HG02938 (cell line): ENCODE results near the gene SRD5A1.

Source experiments
- ATAC-seq: cut with Tn5 transposase; IDR thresholded peaks from one replicate; pipeline ENCODE4 v1.9.1; 2021; ENCODE audit warnings: mild to moderate bottlenecking, moderate library complexity; ENCODE audit not compliant: unreplicated experiment

Gene SRD5A1

GRCh38 chr5:6603643-6604042 lies 29.6 kb upstream of the SRD5A1 start:
- ATAC-seq, result no peak

GRCh38 chr5:6604341-6604740 lies 28.9 kb upstream of the SRD5A1 start:
- no peak for ATAC-seq

- ATAC-seq, result no peak
Observed at GRCh38 chr5:6604946-6605345, 28.3 kb upstream of the SRD5A1 start.

- no peak for ATAC-seq
Observed at GRCh38 chr5:6606884-6607558, 26.2 kb upstream of the SRD5A1 start.

DNA sequence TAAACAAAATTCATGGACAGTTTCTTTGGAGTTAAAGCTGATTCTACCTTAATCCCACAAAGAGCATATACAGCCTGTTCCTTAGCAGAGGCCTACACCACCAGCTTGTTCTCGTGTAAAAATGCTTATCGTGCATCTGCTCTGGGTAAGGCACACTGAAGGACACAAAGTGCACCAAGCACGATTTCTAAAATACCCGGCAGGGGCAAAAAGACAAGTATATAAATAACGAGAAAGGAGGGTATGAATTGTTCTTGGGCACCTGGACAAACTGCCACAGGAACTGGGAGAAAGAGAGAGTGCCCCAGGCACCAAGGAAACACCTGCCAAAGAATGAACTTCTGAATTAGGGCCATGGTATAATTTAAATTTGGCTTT lies 25.7 kb upstream of the SRD5A1 start:
- no peak for ATAC-seq

DNA sequence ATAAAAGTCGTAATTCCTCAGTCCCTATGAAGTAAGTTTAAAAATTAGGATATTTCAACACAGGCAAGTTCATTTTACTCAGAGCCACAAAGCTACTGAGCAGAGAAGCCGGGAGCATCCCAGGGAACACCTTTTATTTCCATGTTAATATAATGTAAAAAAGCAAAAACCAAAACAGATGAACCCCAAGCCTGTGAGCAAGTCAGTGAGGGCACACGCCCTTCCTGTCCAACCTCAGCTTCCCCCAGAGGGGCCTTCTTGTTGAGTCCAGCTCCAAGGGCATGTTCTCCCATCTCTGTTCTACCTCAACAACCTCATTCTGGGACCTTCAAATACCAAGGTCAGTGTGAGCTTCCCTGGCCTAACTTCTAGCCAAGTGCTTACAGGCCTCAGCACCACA lies 25.2 kb upstream of the SRD5A1 start:
- no peak for ATAC-seq

GRCh38 chr5:6611334-6612256 lies 21.6 kb upstream of the SRD5A1 start:
- ATAC-seq, result no peak

- ATAC-seq, result no peak
Observed at GRCh38 chr5:6615034-6615815, 18.0 kb upstream of the SRD5A1 start.

- ATAC-seq, result no peak
Observed at GRCh38 chr5:6616632-6617031, 16.6 kb upstream of the SRD5A1 start.

DNA sequence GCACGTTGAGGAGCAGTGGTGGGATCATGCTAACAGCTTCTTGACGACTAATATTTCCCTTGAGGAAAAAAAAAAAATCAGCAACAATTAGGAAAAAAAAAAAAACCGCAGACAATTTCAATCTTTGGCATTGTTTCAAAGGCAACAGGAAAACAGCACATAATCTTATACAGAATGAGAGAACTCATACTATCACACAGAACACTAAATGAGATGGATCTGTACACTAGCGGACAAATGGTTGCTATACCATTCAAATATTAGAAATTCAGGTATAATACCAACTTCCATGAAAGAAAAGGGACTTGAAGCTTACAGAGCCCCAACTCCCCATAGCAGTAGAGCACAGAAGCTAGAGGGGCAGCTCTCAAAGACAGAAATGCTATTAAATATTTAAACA lies 10.0 kb upstream of the SRD5A1 start:
- no peak for ATAC-seq

- ATAC-seq, result no peak
Observed at GRCh38 chr5:6623941-6624340, 9.3 kb upstream of the SRD5A1 start.

DNA sequence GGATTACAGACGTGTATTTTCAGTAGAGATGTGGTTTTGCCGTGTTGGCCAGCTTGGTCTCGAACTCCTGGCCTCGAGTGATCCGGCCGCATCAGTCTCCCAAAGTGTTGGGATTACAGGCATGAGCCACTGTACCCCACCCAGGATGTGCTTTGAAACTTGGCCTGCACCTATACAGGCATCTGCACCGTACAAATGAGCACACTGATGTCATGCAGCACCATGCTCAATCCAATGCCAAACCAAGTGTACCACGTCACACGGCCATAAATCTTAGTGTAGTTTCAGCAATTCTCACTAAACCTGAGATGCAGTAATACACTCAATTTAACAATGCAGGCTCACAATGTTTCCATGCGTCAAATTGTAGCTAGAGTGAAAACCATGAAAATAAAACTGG lies 6.7 kb upstream of the SRD5A1 start:
- ATAC-seq, result no peak

DNA sequence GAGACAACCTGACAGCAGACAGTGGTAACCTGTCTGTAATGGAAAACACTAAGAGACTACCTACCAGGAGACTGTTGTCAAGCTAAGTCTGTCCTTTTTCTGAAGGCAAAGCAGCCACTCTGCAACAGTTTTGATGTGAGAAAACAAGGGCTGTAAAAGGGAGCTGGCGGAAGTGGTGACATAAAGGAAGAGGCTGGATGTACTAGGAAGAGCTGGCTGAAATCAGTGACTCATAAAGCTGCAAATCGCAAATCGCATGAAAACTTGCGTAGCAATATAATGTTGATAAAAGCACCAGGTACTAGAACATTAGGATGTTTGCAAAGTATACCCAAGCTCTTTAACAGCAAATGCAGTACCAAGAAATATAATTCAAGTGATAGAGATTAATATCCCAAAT lies 1.8 kb upstream of the SRD5A1 start:
- ATAC-seq, result no peak

GRCh38 chr5:6632324-6632887 lies 834 bp upstream of the SRD5A1 start:
- ATAC-seq, result peak; percentile 16

DNA sequence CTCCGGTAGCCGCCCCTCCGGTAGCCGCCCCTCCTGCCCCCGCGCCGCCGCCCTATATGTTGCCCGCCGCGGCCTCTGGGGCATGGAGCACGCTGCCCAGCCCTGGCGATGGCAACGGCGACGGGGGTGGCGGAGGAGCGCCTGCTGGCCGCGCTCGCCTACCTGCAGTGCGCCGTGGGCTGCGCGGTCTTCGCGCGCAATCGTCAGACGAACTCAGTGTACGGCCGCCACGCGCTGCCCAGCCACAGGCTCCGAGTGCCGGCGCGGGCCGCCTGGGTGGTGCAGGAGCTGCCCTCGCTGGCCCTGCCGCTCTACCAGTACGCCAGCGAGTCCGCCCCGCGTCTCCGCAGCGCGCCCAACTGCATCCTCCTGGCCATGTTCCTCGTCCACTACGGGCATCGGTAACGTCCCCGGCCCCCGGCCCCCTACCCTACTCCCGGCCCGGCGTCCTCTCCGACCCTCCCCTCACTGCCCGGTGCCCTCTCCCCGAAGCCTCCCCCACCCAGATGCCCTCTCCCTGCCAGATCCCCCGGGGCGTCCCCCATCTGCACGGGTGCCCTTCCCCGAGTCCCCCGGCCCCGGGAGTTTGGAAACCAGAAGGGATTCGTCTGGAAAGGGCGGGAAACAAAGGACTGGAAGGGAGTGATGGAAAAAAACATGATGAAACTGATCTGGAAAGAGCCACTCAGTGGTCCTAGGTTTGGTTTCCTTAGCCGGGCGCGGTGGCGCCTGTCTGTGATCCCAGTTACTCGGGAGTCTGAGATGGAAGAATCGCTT lies 417 bp downstream of the SRD5A1 start:
- ATAC-seq, result peak; percentile 53

- ATAC-seq, result no peak
Observed at GRCh38 chr5:6634306-6634705, 1.1 kb downstream of the SRD5A1 start.

GRCh38 chr5:6634788-6635430 lies 1.7 kb downstream of the SRD5A1 start:
- ATAC-seq, result no peak

DNA sequence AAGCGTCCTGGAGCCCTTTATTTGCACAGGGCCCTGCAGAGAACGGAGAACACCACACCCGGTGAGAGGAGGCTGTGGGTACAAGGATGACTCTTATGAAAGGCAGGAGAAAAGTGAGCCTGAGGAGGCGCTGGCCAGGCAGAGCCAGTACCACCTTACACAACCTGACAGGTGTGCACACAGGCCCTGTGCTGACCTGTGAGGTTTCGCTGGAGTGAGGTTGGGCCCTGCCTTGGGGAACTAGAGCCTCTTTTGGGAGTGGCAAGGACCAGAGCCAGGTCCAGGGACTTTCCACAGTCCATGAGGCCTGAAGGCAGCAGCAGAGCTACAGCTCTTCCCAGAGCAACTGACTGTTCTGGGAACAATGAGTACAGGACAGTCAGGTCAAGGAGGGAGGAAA lies 3.1 kb downstream of the SRD5A1 start:
- ATAC-seq, result no peak

GRCh38 chr5:6637022-6637421 lies 3.8 kb downstream of the SRD5A1 start:
- no peak for ATAC-seq

DNA sequence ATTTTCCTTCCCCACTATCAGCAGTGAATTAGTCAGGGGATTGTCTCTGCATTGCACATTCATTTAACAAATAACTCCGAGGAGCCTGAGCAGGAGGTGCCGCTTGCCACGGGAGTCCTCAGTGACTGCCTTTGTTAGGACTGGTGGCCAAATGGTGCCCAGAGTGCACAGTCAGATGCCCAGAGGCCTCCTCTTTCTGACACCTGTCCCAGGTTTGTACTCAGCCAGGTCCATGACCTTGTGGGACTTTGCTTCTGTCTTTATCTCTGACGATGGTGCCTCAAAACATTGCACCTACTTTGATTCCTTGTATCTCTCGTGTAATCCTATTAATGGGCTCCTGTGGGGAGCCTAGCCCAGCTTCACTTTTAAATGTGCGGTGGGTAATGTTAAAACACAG lies 4.3 kb downstream of the SRD5A1 start:
- ATAC-seq, result no peak
